Activated CD8-positive, alpha-beta memory T cell treated with anti-CD3 and anti-CD28 coated beads, Interleukin-2, amount 10 ng/mL, durations not matched to agents 7 days and 5 days (primary cell): ENCODE data around the gene MAPK7. TPM values are rescaled to one million over a fixed set of nuclear protein-coding genes. Genes with fewer than 3 reads are reported as not detected.

Experiments used
- ATAC-seq: fragments of 150-1000 bp; cut with Tn5 transposase; one replicate; pipeline ENCODE4 v1.10.0; 2021; ENCODE audit warnings: moderate library complexity
- CTCF ChIA-PET: fragments of 350-600 bp; sonication (Branson Sonifier 250); formaldehyde crosslinking; loops from one replicate; lab custom pipeline; 2021; ENCODE audit warnings: antibody characterized with exemption; lab: Charles Lee
- DNase-seq: peaks from one replicate; pipeline ENCODE4 v3.0.0-alpha.2; 2020
- H3K27ac Mint-ChIP-seq: one replicate; pipeline ENCODE4 v1.8.0; 2021; ENCODE audit warnings: mild to moderate bottlenecking, mixed read lengths
- H3K27me3 Mint-ChIP-seq: one replicate; pipeline ENCODE4 v1.8.0; 2021; ENCODE audit warnings: mixed read lengths
- H3K36me3 Mint-ChIP-seq: one replicate; pipeline ENCODE4 v1.8.0; 2021; ENCODE audit warnings: mild to moderate bottlenecking, mixed read lengths
- H3K4me1 Mint-ChIP-seq: one replicate; pipeline ENCODE4 v1.8.0; 2021; ENCODE audit warnings: mixed read lengths
- H3K4me3 Mint-ChIP-seq: one replicate; pipeline ENCODE4 v1.8.0; 2021; ENCODE audit warnings: mild to moderate bottlenecking, moderate library complexity, mixed read lengths
- H3K9me3 Mint-ChIP-seq: one replicate; pipeline ENCODE4 v1.8.0; 2022; ENCODE audit warnings: low read depth, mixed read lengths
- total RNA-seq, 2 experiments: library from RNA; stranded (reverse); gene quantifications; one replicate each; pipeline ENCODE4 v1.2.3, GENCODE V29; 2021

MAPK7 gene
- total RNA-seq, 2 experiments from 2014 or later: 16.9 to 27.8 TPM

DNA sequence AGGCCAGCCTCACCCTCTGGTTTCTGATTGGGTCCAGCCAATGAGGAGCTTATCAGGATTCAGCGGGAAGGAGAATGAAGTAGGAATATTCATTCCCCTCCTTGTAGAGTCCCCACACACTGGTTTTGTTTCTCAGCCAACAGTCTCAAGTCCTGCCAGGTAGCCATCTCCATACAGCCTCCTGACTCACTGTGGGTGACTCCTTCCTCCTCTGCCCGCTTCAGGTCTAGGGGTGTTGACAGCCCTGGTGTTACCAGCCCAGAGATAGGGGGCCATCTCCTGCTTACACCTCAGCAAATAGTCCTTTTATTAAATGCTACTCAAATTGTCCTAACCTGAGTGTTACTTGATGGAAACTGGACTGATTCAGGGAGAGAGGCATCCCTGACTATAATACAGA, 12.7 kb downstream of the MAPK7 start:
- DNase-seq (no peak), ATAC-seq (no peak)
- CTCF ChIA-PET: no interaction called here
- Mint-ChIP-seq H3K36me3 (no peaks in the 10 kb centered on the region), H3K27ac (no peak overlapping the region), H3K9me3 (no peaks in the 10 kb centered on the region), H3K27me3 (peaks cover 26% of the 10 kb centered on the region), H3K4me1 (no peaks in the 10 kb centered on the region), H3K4me3 (no peak overlapping the region)

DNA sequence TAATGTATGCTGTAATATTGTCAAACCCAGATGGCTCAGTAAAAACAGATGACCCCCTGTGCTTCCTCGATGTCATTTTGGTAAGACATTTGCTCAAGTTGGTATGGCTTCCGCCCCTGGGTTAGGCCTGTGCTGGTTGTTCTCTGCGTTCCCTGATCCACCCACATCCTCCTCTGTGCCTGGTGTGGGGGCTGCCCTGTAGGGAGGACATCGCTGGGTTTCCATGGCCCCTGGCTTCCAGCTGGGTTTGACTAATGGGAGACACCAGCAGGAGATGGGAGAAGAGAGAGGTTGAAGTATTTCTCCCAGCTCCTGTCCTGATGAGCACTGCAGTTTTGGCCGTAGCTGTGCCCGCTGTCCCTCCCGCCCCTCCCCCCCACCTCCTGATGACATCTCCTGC, 13.1 kb downstream of the MAPK7 start:
- H3K4me1 Mint-ChIP-seq: no peaks in the 10 kb centered on the region
- no peak overlapping the region for H3K4me3 Mint-ChIP-seq
- DNase-seq (no peak), ATAC-seq (no peak)
- CTCF ChIA-PET: no interaction called here
- H3K36me3 Mint-ChIP-seq: no peaks in the 10 kb centered on the region
- H3K27me3 Mint-ChIP-seq: peaks cover 29% of the 10 kb centered on the region
- H3K9me3 Mint-ChIP-seq: no peaks in the 10 kb centered on the region
- H3K27ac Mint-ChIP-seq: no peak overlapping the region

DNA sequence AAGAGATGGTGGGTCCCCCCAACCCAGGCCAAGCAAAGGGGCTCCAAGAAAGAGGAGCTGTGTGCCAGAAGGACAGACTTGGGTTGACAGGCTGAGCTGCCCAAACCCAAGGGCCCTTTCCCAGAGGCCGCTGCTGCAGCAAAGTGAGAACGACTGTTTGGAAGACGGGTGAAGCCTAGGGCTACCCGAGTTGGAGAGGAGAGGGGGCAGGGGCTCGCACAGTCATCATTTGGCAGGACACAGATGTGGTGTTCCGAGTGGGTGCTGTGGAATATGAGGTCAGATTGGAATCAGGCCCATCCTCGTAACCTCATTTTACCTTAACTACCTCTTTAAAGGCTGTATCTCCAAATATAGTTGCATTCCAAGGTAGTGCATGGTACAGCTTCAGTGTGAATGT, 14.0 kb downstream of the MAPK7 start:
- H3K4me3 Mint-ChIP-seq: no peak overlapping the region
- CTCF ChIA-PET: no interaction called here
- DNase-seq (no peak), ATAC-seq (no peak)
- H3K4me1 Mint-ChIP-seq: no peaks in the 10 kb centered on the region
- H3K36me3 Mint-ChIP-seq: no peaks in the 10 kb centered on the region
- H3K27ac Mint-ChIP-seq: no peak overlapping the region
- H3K27me3 Mint-ChIP-seq: peaks cover 31% of the 10 kb centered on the region
- no peaks in the 10 kb centered on the region for H3K9me3 Mint-ChIP-seq

DNA sequence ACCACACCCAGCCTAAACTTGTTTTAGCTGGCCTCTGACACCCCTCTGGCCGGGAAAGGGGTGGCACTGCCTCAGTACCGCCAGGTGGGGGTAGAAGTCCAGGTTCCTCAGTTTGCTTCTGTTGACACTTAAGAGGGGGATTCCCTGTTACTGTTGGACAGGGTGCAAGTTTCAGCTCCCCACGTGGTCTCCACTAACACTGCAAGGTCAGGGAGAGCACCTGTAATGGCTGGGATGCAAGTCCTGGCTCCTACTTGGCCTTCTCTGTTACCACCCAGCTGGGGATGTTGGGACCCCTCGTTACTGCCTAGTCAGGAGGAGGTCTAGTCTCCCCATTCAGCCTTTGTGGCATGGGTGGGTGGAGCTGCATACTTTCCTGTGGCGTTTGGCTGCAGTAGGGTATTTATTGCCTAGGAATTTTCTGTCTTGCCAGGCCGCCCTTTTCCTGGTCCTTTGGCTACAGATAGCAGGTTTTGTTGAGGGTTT, 19.3 kb downstream of the MAPK7 start:
- CTCF ChIA-PET: interaction anchor here (1.3 kb wide), 1 partner anchor 28 kb away, joined by 3 read pairs; no protein-coding TSS in a partner anchor
- Mint-ChIP-seq H3K27ac (no peak overlapping the region), H3K36me3 (no peaks in the 10 kb centered on the region), H3K27me3 (peaks cover 28% of the 10 kb centered on the region), H3K4me1 (no peaks in the 10 kb centered on the region), H3K9me3 (no peaks in the 10 kb centered on the region), H3K4me3 (no peak overlapping the region)
- no peak for ATAC-seq
- DNase-seq: no peak

DNA sequence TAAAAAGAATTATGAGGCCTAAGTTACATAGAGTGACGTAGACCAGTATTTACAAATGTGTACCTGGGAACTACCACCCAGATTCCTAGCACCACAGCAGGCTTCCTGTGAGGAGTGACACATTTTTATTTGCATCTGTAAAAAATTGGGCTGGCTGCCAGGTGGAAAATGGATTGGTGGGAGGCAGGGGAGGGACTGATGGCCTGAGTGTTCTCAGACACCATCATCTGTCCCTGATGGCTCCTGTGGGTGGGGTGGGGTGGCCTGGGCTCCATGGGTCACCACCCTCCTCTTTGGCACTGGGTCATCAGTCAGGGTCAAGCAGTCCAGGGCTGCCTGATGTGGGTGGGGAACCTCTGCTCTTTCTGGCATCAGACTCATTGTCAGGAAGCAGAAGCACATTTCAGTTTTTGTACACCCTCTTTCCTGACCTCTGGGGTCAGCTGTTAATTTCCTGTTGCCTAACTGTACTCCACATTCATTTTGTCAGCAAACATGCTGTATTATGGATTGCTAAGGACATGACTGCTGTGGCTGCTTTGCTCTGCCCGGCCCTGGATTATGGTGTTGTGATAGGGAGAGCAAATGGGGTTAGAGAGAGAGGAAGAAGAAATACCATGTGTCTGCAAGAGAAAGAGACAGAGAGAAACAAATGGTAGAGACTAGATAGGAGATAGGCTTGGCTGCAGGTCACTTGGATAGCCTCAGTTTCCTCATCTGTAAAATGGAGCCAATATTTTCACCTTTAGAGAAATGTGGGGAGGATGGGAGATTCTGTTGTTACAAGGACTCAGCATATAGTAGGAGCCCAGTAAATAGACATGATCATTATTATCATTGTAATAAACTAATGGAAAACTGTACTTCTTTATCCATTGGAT, 20.2 kb downstream of the MAPK7 start:
- ATAC-seq (no peak), DNase-seq (no peak)
- H3K36me3 Mint-ChIP-seq: no peaks in the 10 kb centered on the region
- H3K27ac Mint-ChIP-seq: no peak overlapping the region
- CTCF ChIA-PET: no interaction called here
- H3K4me3 Mint-ChIP-seq: no peak overlapping the region
- H3K27me3 Mint-ChIP-seq: peaks cover 19% of the 10 kb centered on the region
- no peaks in the 10 kb centered on the region for H3K4me1 Mint-ChIP-seq
- no peaks in the 10 kb centered on the region for H3K9me3 Mint-ChIP-seq

DNA sequence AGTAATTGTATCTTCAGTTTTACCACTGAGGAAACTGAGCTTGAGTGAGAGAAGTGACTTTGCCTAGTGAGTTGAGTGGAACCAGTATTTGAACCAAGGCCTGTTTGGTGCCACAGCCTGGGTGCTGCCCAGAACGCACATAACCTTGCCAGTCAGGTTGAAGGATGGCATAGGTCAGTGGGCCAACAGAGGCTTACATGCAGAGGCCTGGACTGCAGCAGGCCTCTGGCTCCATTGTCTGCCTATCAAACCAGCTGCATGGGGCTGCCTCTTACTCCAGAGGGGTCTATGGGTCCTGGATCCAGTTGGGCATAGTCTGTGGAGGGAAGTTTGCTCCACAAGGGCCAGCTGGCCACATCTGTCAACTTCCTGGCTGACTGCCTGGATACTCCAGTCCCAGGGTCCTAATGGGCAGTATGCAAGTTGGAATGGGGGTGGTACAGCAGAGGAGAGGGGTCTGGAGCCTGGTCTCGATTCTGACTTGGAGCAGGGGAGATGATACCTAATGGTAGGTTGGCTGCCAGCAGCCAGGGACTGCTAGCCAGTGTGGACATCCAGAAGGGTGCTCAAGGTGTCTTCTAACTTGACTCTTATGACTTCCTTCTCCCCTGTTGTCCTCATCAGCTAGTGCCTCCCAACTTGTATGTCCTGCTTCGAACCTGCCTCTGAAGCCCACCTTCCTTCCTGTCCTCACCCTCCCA, 21.6 kb downstream of the MAPK7 start:
- Mint-ChIP-seq H3K27me3 (peaks cover 12% of the 10 kb centered on the region), H3K36me3 (no peaks in the 10 kb centered on the region), H3K4me1 (no peaks in the 10 kb centered on the region), H3K4me3 (no peak overlapping the region), H3K27ac (no peak overlapping the region), H3K9me3 (no peaks in the 10 kb centered on the region)
- DNase-seq (no peak), ATAC-seq (no peak)
- CTCF ChIA-PET: interaction anchor here (1.2 to 1.3 kb wide), 2 partner anchors 37 to 144 kb away, joined by 4 read pairs; no protein-coding TSS in a partner anchor

DNA sequence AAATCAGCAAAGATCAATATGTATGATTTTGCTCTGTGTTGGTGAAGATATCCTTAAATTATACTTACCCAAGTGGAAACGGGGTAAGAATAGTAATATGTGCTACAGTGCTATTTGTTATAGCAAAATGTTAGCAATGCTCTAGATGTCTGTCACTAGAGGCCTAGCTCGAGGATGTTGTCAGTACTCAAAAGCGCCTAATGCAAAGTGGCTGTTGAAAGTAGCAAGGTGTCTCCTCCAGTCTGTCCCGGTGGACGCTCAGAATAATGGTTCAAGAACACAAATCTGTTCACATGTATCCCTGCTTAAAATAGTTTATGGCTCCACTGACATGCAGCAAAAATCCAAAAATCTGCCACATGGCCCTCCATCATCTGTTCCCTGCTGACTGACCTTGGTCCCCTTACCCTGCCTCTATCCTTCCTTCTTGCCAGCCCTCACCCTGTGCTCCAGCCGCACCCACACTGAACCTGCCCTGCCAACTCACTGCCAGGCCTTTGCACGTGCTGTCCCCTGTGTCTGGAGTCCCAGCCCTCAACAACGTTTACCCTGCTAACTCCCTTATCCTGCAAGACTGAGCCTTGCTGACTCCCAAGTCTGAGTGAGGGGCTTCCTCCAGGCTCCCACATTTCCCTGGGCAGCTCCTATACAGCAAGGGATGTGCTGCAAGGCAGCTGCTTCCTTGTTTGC, 23.2 kb downstream of the MAPK7 start:
- no peaks in the 10 kb centered on the region for H3K9me3 Mint-ChIP-seq
- H3K27me3 Mint-ChIP-seq: peaks cover 4% of the 10 kb centered on the region
- H3K4me1 Mint-ChIP-seq: no peaks in the 10 kb centered on the region
- CTCF ChIA-PET: interaction anchor here (1.3 to 1.7 kb wide), 3 partner anchors 38 to 46 kb away, joined by 4 to 7 read pairs (median 4); partner anchors contain the start of gene B9D1
- no peak for ATAC-seq
- DNase-seq: no peak
- no peak overlapping the region for H3K4me3 Mint-ChIP-seq
- no peaks in the 10 kb centered on the region for H3K36me3 Mint-ChIP-seq
- H3K27ac Mint-ChIP-seq: no peak overlapping the region

DNA sequence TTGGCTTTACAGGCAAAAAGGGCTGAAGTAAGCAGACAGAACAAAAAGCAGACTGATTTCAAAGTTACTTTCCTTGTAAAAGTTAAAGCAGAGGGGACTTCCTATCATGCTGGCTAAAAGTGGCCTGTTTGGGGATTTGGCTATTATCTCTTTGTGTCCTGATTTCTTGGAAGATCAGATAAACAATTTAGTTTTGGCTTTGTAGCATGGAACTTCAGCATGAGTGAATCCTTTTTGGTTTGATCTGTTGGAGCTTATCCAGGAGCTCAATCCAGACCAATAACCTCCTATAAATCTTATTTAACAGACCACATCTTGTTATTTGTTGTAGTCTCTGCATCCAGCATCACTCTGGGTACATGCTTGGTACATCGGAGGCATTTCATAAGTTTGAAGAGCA, 23.9 kb downstream of the MAPK7 start:
- Mint-ChIP-seq H3K9me3 (no peaks in the 10 kb centered on the region), H3K36me3 (no peaks in the 10 kb centered on the region), H3K4me1 (no peaks in the 10 kb centered on the region), H3K27ac (no peak overlapping the region), H3K27me3 (peaks cover 3% of the 10 kb centered on the region), H3K4me3 (no peak overlapping the region)
- CTCF ChIA-PET: interaction anchor here (1.5 to 1.7 kb wide), 2 partner anchors 39 to 45 kb away, joined by 4 to 7 read pairs; partner anchors contain the start of gene B9D1
- ATAC-seq (no peak), DNase-seq (no peak)

DNA sequence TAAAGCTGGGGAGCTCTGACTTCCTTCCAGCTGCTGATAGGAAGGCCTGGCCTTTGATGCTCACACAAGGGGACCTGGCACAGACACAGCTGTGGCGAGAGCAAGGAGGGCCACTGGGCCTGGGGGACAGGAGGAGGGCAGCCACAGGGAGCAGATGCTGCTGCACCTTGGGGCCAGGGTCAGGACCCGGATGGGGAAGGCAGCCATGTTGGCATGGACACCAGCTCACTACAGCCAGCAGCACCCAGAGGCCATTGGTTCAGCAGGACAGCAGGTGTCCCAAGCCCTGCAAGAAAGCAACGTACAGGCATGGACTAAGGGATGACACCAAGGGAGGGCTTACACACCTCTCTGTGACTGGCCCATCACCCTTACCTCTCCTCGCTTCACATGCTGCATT, 24.7 kb downstream of the MAPK7 start:
- Mint-ChIP-seq H3K27ac (no peak overlapping the region), H3K4me1 (no peaks in the 10 kb centered on the region), H3K4me3 (no peak overlapping the region), H3K9me3 (no peaks in the 10 kb centered on the region), H3K27me3 (peaks cover 3% of the 10 kb centered on the region), H3K36me3 (no peaks in the 10 kb centered on the region)
- CTCF ChIA-PET: interaction anchor here (1.7 kb wide), 1 partner anchor 40 kb away, joined by 7 read pairs; the partner anchor contains the start of gene B9D1
- no peak for ATAC-seq
- no peak for DNase-seq

DNA sequence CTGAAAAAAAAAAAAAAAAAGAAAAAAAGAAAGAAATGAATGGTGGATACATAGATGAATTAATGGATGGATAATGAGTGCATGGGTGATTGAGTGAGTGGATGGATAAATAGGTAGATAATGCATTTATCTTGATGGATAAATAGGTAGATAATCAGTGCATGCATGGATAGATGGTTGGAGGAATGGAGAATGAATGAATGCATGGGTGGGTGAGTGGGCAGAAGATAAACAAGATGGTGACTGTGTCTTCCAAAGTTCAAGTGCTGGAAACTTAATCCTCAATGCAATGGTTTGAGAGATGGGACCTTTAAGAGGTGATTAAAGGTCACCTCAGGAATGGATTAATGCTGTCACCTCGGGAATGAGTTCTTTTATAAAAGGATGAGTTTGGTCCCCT, 26.0 kb downstream of the MAPK7 start:
- H3K4me3 Mint-ChIP-seq: no peak overlapping the region
- DNase-seq (no peak), ATAC-seq (no peak)
- H3K36me3 Mint-ChIP-seq: no peaks in the 10 kb centered on the region
- peaks cover 3% of the 10 kb centered on the region for H3K27me3 Mint-ChIP-seq
- no peaks in the 10 kb centered on the region for H3K9me3 Mint-ChIP-seq
- CTCF ChIA-PET: no interaction called here
- no peaks in the 10 kb centered on the region for H3K4me1 Mint-ChIP-seq
- H3K27ac Mint-ChIP-seq: no peak overlapping the region

DNA sequence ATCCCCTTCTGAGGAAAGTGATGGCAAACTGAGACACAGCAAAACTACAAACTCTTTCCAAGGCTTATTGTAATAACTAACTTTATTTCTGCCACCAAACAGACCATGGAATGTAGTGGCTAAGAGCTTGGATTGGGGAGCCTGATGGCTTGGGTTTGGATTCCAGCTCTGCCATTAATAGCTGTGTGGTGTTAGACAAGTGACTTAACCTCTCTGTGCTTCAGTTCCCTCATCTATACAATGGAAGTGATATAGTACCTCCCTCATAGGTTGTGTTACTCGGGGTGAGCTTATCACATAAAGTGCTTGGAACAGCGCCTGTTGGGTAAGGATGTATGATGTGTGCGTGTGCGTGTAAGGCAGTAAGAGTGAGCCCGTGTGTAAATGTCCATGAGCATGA, 26.8 kb downstream of the MAPK7 start:
- CTCF ChIA-PET: no interaction called here
- no peaks in the 10 kb centered on the region for H3K36me3 Mint-ChIP-seq
- no peaks in the 10 kb centered on the region for H3K4me1 Mint-ChIP-seq
- no peaks in the 10 kb centered on the region for H3K9me3 Mint-ChIP-seq
- H3K4me3 Mint-ChIP-seq: no peak overlapping the region
- no peak overlapping the region for H3K27ac Mint-ChIP-seq
- DNase-seq (no peak), ATAC-seq (no peak)
- peaks cover 3% of the 10 kb centered on the region for H3K27me3 Mint-ChIP-seq

DNA sequence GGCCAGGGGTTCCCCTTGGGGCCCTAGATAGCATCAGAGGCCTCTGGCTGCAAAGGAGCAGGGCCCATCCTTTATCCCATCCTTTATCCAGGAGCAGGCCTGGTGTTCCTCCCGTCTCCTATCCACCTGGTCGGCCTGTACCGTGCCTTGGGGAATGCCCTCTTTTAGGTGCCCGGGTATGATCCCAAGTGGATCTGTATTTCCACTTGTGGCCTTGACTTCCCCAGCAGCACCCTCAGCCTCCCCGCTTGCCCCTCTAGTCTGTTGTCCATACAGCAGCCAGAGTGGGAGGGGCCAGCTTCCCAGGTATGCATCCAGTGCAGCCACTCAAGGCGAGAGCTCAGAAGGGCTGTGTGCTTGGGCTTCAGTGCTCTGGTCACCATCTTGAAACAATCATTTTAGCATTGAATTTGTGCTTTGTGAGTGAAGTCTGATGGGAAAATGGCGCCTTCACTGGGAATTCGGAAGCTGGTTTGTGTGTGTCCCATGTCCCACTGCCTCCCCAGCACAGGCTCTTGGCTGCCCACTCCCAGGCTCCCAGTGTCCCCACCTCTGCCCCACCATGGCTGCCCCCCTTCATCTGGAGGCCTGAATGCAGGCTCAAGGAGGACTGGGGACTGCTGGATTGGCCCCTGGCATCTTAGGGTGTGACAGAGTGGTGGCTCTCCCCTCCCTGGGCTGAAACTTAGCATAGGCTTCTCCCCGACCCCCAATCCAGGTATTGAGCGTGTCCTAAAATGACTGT, 29.5 kb downstream of the MAPK7 start:
- H3K9me3 Mint-ChIP-seq: no peaks in the 10 kb centered on the region
- CTCF ChIA-PET: no interaction called here

DNA sequence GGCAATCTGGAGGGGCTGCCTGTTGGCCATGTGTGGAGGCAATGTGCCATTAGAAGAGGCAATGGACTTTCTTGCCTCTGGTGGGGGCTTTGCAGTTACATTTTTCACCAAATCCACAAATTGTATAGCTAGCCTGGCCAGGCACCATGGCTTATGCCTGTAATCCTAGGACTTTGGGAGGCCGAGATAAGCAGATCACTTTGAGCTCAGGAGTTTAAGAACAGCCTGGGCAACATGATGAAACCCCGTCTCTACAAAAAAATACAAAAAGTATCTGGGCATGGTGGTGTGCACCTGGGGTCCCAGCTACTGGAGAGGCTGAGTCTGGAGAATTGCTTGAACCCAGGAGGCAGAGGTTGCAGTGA, 30.0 kb downstream of the MAPK7 start:
- Mint-ChIP-seq H3K27ac (no peak overlapping the region), H3K36me3 (no peaks in the 10 kb centered on the region), H3K27me3 (peaks cover 3% of the 10 kb centered on the region), H3K4me3 (no peak overlapping the region), H3K9me3 (no peaks in the 10 kb centered on the region), H3K4me1 (no peaks in the 10 kb centered on the region)
- CTCF ChIA-PET: no interaction called here
- DNase-seq: no peak
- ATAC-seq: no peak

More for the DNA sequence above, 29.5 kb downstream of the MAPK7 start:
- Mint-ChIP-seq H3K27me3 (peaks cover 3% of the 10 kb centered on the region), H3K36me3 (no peaks in the 10 kb centered on the region), H3K4me1 (no peaks in the 10 kb centered on the region), H3K27ac (no peak overlapping the region), H3K4me3 (no peak overlapping the region)
- DNase-seq (no peak), ATAC-seq (no peak)
